Panc1 (cell line): ENCODE data around the gene ARHGEF39. TPM values are rescaled to one million over a fixed set of nuclear protein-coding genes. Genes with fewer than 3 reads are reported as not detected.
A peak's percentile ranks its signal among the peaks of the same experiment; 100 is the strongest.

Source experiments
- ATAC-seq: fragments of 200-7000 bp; cut with Tn5 transposase; 2 replicates; pipeline ENCODE4 v1.9.1; 2020; ENCODE audit warnings: mild to moderate bottlenecking, moderate library complexity
- BruUV-seq: library from RNA; stranded (reverse); fragments of 400-500 nt; replicated peaks from 2 replicates; lab custom pipeline; 2021; lab: Mats Ljungman, UMichigan
- CTCF ChIA-PET: fragments of 300-600 bp; sonication (Branson Sonifier 250); formaldehyde crosslinking; loops from one replicate; lab custom pipeline; 2022; ENCODE audit warnings: antibody characterized with exemption; lab: Charles Lee
- POLR2A ChIA-PET: fragments of 300-600 bp; sonication (Branson Sonifier 250); formaldehyde crosslinking; loops from one replicate; lab custom pipeline; 2022; ENCODE audit warnings: antibody characterized with exemption; lab: Charles Lee
- DNase-seq: peaks from one replicate; pipeline ENCODE4 v3.0.0-alpha.2; 2010; ENCODE audit warnings: low read depth, low spot score
- H3K27ac ChIP-seq: 2 replicates; pipeline ENCODE4 v1.5.1; 2011; ENCODE audit warnings: mild to moderate bottlenecking, low read length, inconsistent platforms
- H3K27me3 ChIP-seq: fragments of 200-500 bp; sonication (Bioruptor generic); 2 replicates; pipeline ENCODE4 v1.6.0; 2014; ENCODE audit warnings: low read length, inconsistent platforms; ENCODE audit not compliant: control insufficient read depth, insufficient read depth
- H3K36me3 ChIP-seq: fragments of 200-500 bp; sonication (Bioruptor generic); 2 replicates; pipeline ENCODE4 v1.5.1; 2014; ENCODE audit warnings: inconsistent platforms, mild to moderate bottlenecking, low read length, moderate library complexity; ENCODE audit not compliant: control insufficient read depth, insufficient read depth
- H3K4me1 ChIP-seq: 2 replicates; pipeline ENCODE4 v1.5.1; 2011; ENCODE audit warnings: inconsistent platforms, mild to moderate bottlenecking, low read length, moderate library complexity; ENCODE audit not compliant: control insufficient read depth, insufficient read depth
- H3K4me3 ChIP-seq, 2 experiments: 2 replicates each; pipeline ENCODE4 v1.5.1; 2011 to 2012; ENCODE audit warnings: low read depth in 2 of 2, low read length in 2 of 2, mild to moderate bottlenecking in 2 of 2, inconsistent platforms in 1 of 2, moderate library complexity in 1 of 2
- H3K9me3 ChIP-seq: fragments of 200-500 bp; sonication (Bioruptor generic); 2 replicates; pipeline ENCODE4 v1.5.1; 2014; ENCODE audit warnings: low read depth, mild to moderate bottlenecking, inconsistent platforms, low read length, moderate library complexity; ENCODE audit not compliant: control insufficient read depth, insufficient read depth
- CTCF ChIP-seq: fragments of 450-650 bp; IDR thresholded peaks from 2 replicates; pipeline ENCODE4 v1.5.1; 2017; ENCODE audit warnings: mild to moderate bottlenecking
- POLR2AphosphoS5 ChIP-seq: IDR thresholded peaks from 2 replicates; pipeline ENCODE4 v1.6.1; 2012; ENCODE audit warnings: mild to moderate bottlenecking, low read depth, low read length, moderate library complexity
- REST ChIP-seq, 2 experiments: IDR thresholded peaks; 2 replicates each; pipeline ENCODE4 v1.6.1; 2011 to 2012; ENCODE audit warnings: low read depth in 2 of 2, control low read depth in 1 of 2, low read length in 1 of 2, mild to moderate bottlenecking in 1 of 2, moderate library complexity in 1 of 2; ENCODE audit not compliant: insufficient read depth in 1 of 2
- SIN3A ChIP-seq: IDR thresholded peaks from 2 replicates; pipeline ENCODE4 v1.6.1; 2012; ENCODE audit warnings: low read depth, mild to moderate bottlenecking, low read length, moderate library complexity, borderline replicate concordance; ENCODE audit not compliant: insufficient read depth
- TCF7L2 ChIP-seq: IDR thresholded peaks from 2 replicates; pipeline ENCODE4 v1.6.1; 2011; ENCODE audit warnings: mild to moderate bottlenecking, low read depth, low read length, inconsistent platforms
- in situ Hi-C: cut with HindIII; loops from 2 replicates; pipeline ENCODE4 v1.10.0; 2016; ENCODE audit warnings: low sequenced_read_pairs, low pct_unique_long_range_greater_than_20kb
- intact Hi-C: fragments of 100-400 bp; cut with micrococcal nuclease; formaldehyde crosslinking; loops from one replicate; pipeline ENCODE4 v1.10.0; 2022; ENCODE audit not compliant: unreplicated experiment
- total RNA-seq: library from RNA; stranded (reverse); gene quantifications from one replicate; pipeline ENCODE4 v1.2.1, GENCODE V29; 2021; ENCODE audit not compliant: unreplicated experiment

Gene ARHGEF39
- total RNA-seq, 1 experiment from 2014 or later = 34.0 TPM

DNA sequence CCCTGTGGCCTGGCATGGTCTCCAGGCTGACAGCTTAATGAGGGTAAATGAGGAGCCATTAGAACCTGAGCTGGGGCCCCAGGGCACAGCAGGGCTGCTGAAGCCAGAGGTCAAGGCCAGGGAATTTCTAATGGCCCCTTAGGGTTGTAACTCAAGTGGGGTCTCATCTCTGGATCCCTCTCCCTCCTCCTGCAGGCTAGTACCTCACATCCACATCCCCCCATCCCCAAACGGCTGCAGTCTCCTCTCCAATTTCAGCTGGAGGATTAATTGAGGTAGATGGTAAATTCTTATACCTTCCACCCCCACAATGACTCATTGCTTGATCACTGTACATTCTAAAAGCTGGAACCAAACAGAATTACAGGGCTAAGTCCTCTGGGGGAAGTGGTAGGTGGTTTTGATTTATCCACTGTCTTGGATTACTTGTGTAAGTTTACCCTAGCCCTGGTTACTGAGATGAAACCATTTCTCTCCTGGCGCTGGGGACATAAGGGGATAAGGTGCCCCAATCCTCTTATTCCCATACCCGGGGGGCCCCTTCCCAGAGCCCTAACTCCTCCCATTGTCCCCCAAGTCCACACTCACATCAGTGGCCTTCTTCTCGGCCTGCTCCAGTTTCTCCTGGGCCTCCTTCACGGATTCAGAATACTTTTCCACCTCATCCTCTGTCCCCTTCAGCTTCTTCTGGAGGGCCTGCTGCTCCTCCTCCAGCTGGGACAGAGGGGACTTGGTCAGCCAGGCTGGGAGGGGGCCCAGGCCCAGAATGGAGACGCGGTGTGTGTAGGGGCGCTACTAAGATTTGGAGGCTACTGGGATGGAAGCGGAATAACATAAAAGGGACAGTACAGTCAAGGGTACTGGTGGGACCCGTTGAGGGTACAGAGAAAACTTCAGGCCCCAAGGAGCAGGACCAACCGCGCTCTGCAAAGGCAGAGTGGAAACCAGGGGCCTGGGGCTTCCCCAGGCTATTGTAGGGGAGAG is 23.9 kb upstream of the ARHGEF39 start:
- Histone ChIP-seq H3K27me3 (no peaks in the 10 kb centered on the region), H3K27ac (peak overlapping the region; percentile 93), H3K36me3 (peaks cover 10% of the 10 kb centered on the region; the same call in 1 of the 2 replicates), H3K4me3 (peak overlapping the region; percentile 71 to 89), H3K4me1 (peaks cover 31% of the 10 kb centered on the region), H3K9me3 (no peaks in the 10 kb centered on the region)
- TF ChIP-seq SIN3A = no peak
- no peak for TF ChIP-seq TCF7L2
- no peak for TF ChIP-seq POLR2AphosphoS5
- TF ChIP-seq CTCF = no peak
- no peak for TF ChIP-seq REST (IDR thresholded peaks at IDR 0.05; ENCODE audit: insufficient read depth in 1 of 2, low read depth in 2 of 2, low read length in 1 of 2)
- no peak for DNase-seq
- ATAC-seq = no peak; the same call in 1 of the 2 replicates
- intact Hi-C loops = no loop called here
- ChIA-PET POLR2A (interaction anchor here (0.6 to 0.7 kb wide), 5 partner anchors 23 to 480 kb away, joined by 3 to 11 read pairs (median 7); partner anchors contain the start of genes CCDC107 and TLN1), CTCF (interaction anchor here (0.6 to 1.0 kb wide), 3 partner anchors 23 to 42 kb away, joined by 3 to 6 read pairs (median 4); no protein-coding TSS in a partner anchor)
- BruUV-seq = TSS peak; percentile 75
- in situ Hi-C loops = no loop called here

- intact Hi-C loops = no loop called here
- Histone ChIP-seq H3K27ac (peak overlapping the region; percentile 93), H3K4me1 (peaks cover 31% of the 10 kb centered on the region), H3K27me3 (no peaks in the 10 kb centered on the region), H3K4me3 (peak overlapping the region; percentile 71 to 89), H3K36me3 (peaks cover 10% of the 10 kb centered on the region; the same call in 1 of the 2 replicates), H3K9me3 (no peaks in the 10 kb centered on the region)
- DNase-seq = no peak
- TF ChIP-seq TCF7L2 (no peak), REST (IDR thresholded peaks at IDR 0.05; ENCODE audit: insufficient read depth in 1 of 2, low read depth in 2 of 2, low read length in 1 of 2) (no peak), POLR2AphosphoS5 (no peak), CTCF (no peak)
- ChIA-PET POLR2A (interaction anchor here (0.7 kb wide), 1 partner anchor 44 kb away, joined by 11 read pairs; the partner anchor contains the start of gene TLN1), CTCF (interaction anchor here (0.6 to 1.0 kb wide), 3 partner anchors 27 to 69 kb away, joined by 3 to 10 read pairs (median 6); no protein-coding TSS in a partner anchor)
- ATAC-seq = no peak
- BruUV-seq = no TSS peak
- in situ Hi-C loops = no loop called here
Observed at GRCh38 chr9:35687972-35688557, 23.1 kb upstream of the ARHGEF39 start.
